Right atrium auricular region (tissue), 2 donors: Measurements from ENCODE around the gene CACNA2D1. TPM values are rescaled to one million over a fixed set of nuclear protein-coding genes. Genes with fewer than 3 reads are reported as not detected.
"Not testable (repeated sequence)": the region's sequence is repeated elsewhere in the genome, so short reads cannot be mapped to it uniquely, and the experiment has no call there.

Experiments
- DNase-seq: peaks from one replicate; pipeline ENCODE4 v3.0.0-alpha.2; 2019; ENCODE audit warnings: low spot score
- H3K27ac ChIP-seq, 2 donors: fragments of 200-600 bp; sonication (generic); 1 replicate in 1 of 2; 2 replicates in 1 of 2; pipeline ENCODE4 v1.5.1; 2016 to 2019
- H3K27me3 ChIP-seq, 2 donors: fragments of 200-600 bp; sonication (generic); one replicate each; pipeline versions ENCODE4 v1.5.1 to v1.6.0; 2017 to 2019
- H3K36me3 ChIP-seq: fragments of 200-600 bp; sonication (generic); one replicate; pipeline ENCODE4 v1.5.1; 2016
- H3K4me1 ChIP-seq, 2 donors: fragments of 200-600 bp; sonication (generic); one replicate each; pipeline versions ENCODE4 v1.5.1 to v1.6.0; 2017 to 2019
- H3K4me3 ChIP-seq, 2 donors: fragments of 200-600 bp; sonication (generic); 1 replicate in 1 of 2; 2 replicates in 1 of 2; pipeline ENCODE4 v1.5.1; 2017 to 2019; ENCODE audit warnings: mild to moderate bottlenecking in 1 of 2, moderate library complexity in 1 of 2
- H3K9me3 ChIP-seq, 2 donors: fragments of 200-600 bp; sonication (generic); one replicate each; pipeline ENCODE4 v1.5.1; 2019
- total RNA-seq, 2 donors: library from RNA; depleted of rRNA; stranded (reverse); fragments of >200 nt; gene quantifications; one replicate each; pipeline ENCODE4 v1.1.0, GENCODE V29; 2016
- TF ChIP-seq, protein P1 (sequence below), 2 donors: fragments of 200-600 bp; sonication (generic); IDR thresholded peaks; one replicate each; pipeline ENCODE4 v1.5.1; 2019; ENCODE audit warnings: antibody characterized with exemption in 2 of 2

CACNA2D1 gene
- total RNA-seq, 2 donors from 2014 or later = 31.5 to 54.5 TPM

DNA sequence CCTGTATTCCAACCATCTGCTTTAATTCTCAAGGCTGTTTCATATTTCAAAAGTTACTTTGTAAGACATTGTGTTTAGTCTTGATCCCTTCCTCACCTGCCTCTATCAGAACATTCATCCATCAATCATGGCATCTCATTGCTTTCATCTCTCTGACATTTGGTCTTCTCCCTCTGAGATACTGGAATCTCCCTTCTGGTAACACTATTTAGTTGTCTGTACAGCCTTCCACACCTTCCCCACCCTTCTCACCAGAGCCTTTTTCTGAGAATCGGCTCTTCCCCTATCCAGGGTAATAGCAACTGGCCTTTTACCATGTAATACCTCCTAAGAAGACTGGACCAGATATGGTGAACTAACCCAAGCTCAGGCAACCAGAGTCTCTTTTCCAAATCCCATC, 10.1 kb downstream of the CACNA2D1 start:
- no peak for DNase-seq
- no peaks in the 10 kb centered on the region for H3K9me3 ChIP-seq
- H3K36me3 ChIP-seq = no peaks in the 10 kb centered on the region
- TF ChIP-seq, protein P1, sequence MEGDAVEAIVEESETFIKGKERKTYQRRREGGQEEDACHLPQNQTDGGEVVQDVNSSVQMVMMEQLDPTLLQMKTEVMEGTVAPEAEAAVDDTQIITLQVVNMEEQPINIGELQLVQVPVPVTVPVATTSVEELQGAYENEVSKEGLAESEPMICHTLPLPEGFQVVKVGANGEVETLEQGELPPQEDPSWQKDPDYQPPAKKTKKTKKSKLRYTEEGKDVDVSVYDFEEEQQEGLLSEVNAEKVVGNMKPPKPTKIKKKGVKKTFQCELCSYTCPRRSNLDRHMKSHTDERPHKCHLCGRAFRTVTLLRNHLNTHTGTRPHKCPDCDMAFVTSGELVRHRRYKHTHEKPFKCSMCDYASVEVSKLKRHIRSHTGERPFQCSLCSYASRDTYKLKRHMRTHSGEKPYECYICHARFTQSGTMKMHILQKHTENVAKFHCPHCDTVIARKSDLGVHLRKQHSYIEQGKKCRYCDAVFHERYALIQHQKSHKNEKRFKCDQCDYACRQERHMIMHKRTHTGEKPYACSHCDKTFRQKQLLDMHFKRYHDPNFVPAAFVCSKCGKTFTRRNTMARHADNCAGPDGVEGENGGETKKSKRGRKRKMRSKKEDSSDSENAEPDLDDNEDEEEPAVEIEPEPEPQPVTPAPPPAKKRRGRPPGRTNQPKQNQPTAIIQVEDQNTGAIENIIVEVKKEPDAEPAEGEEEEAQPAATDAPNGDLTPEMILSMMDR (IDR thresholded peaks at IDR 0.05) = no peak
- no peaks in the 10 kb centered on the region for H3K27me3 ChIP-seq
- no peak overlapping the region for H3K4me3 ChIP-seq
- H3K27ac ChIP-seq = no peak overlapping the region
- no peaks in the 10 kb centered on the region for H3K4me1 ChIP-seq

DNA sequence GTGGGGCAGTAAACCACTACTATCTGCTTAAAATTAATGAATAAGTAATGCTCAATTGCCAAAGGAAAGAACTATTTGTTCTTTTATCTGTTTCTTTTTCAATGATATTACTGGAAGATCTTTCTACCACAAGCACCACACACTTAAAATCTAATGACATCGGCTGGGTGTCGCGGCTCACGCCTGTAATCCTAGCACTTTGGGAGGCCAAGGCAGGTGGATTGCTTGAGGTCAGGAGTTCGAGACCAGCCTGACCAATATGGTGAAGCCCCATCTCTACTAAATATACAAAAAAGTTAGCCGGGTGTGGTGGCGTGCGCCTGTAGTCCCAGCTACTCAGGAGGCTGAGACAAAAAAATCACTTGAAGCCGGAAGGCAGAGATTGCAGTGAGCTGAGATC, 10.8 kb downstream of the CACNA2D1 start:
- not testable (repeated sequence) for H3K9me3 ChIP-seq, H3K4me3 ChIP-seq, H3K27ac ChIP-seq, H3K27me3 ChIP-seq, H3K36me3 ChIP-seq, H3K4me1 ChIP-seq, DNase-seq

DNA sequence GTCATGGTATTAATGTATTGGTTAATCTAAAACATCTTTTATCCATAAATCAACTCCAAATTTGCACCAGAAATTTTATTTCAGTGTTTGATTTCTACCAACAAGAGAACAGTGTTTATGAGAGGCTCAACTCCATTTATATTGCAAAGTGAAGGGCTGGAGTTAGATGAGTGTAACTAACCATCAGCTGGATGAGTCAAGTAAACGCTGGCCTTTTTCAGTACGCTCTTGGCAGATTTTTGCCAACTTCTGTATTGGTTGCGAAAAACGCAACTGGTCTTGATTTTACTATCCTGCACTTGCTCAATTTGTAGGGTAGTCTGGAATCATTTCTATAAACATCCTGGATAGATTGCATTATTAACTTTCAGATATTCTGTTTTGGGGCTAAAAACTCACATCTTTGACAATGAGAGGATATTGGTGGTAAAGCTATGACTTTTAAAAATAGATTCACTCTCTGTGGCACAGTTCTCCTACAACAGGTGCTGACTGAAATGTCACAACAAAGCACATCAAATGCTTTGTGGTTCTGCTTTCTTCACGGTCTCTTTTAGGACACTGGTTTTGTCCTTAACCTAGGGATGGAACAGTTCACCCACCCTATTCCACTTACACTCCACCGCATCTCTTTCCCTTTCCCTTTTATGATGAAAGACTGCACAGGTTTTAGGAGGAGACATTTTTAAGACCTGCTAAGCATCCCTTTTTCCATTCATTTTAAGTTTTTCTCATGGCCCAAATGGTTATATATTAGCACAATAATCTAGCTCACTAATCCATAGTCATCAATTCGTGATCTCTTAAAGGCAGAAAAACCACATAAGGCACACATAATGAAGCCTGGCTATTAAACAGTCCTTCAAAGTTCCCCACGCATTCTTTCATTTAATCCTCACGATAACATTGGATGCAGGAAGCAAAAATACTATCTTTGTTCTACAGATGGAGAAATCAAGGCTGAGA, 12.8 kb downstream of the CACNA2D1 start:
- TF ChIP-seq, protein P1 (IDR thresholded peaks at IDR 0.05) = no peak
- Histone ChIP-seq H3K27ac (no peak overlapping the region), H3K36me3 (no peaks in the 10 kb centered on the region), H3K4me3 (no peak overlapping the region), H3K27me3 (no peaks in the 10 kb centered on the region), H3K4me1 (no peaks in the 10 kb centered on the region), H3K9me3 (no peaks in the 10 kb centered on the region)
- DNase-seq = no peak

DNA sequence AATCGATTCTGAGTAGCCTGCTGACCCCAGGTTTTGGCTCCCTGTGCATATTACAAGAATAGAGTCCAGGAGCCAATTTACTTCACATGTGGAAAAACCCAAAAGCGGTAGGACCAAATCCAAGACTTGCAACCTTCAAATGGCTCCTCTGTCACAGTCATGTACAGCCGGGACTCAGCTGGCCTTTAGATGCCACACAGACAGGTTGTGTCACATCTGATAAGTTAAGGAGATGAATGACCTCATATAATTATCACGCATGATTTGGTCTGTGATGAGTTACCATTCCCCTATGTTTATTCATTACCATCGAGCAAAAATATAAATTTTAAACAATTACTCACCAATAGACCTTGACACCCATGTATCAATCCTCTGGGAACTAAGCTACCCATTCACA, 14.2 kb downstream of the CACNA2D1 start:
- H3K4me3 ChIP-seq = no peak overlapping the region
- DNase-seq = no peak
- no peaks in the 10 kb centered on the region for H3K4me1 ChIP-seq
- no peaks in the 10 kb centered on the region for H3K9me3 ChIP-seq
- H3K27me3 ChIP-seq = no peaks in the 10 kb centered on the region
- TF ChIP-seq, protein P1 (IDR thresholded peaks at IDR 0.05) = no peak
- H3K36me3 ChIP-seq = no peaks in the 10 kb centered on the region
- H3K27ac ChIP-seq = no peak overlapping the region

DNA sequence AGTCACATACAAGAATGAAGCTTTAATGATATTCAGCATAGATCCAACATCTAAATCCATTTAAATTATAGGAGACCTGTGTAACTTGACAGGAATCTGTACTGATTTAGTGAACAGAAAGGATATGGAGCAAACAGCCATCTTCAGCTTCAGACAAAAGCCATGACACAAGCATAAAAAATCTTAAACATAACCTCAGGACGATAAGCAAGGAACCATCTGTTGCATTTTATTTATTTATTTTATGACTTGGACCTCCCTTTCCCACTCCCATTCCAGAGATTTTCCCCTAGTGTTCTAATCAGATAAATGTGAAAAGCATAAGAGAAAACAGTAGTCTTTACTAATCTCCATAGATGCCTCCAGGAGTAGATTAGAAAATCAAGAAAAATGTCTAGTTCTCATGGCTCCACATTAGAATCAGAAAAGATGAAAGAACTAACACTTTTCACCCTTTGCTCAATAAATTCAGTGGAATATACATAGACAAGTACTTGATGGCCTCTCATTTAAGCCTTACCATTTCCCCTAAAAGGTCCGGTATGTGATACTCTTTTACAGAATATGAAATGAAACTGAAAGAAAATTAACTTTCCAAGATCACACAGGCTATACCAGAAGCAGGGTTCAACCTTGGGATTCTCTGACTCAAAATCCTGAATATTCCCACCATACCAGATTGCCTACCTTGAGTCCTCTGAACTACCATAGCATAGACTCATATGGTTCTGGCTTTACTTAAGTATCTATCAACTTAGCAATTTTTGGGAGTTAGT, 15.2 kb downstream of the CACNA2D1 start:
- Histone ChIP-seq H3K4me1 (no peaks in the 10 kb centered on the region), H3K4me3 (no peak overlapping the region), H3K9me3 (no peaks in the 10 kb centered on the region), H3K27ac (no peak overlapping the region), H3K27me3 (no peaks in the 10 kb centered on the region), H3K36me3 (no peaks in the 10 kb centered on the region)
- DNase-seq = no peak
- TF ChIP-seq, protein P1 (IDR thresholded peaks at IDR 0.05) = no peak

DNA sequence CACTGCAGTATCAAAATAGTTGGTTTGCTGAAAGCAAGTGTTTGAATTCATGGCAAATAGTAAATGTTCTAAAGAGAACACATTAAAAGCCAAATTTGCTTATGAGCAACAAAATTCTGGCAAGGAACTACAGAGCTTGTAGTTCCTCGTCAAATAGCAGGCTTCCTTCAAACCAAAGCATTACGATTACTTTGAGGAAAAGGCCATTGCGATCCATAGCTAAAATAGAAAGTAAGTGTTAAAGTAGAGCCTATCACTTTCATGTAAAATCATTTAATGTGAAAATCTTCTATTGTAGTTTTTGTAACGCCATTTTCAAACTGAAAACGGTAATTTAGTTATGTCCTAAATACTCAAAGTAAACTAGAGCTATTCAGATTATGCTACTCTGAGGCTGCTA, 20.1 kb downstream of the CACNA2D1 start:
- H3K27me3 ChIP-seq = no peaks in the 10 kb centered on the region
- H3K4me3 ChIP-seq = no peak overlapping the region
- no peak overlapping the region for H3K27ac ChIP-seq

More for the DNA sequence above, 20.1 kb downstream of the CACNA2D1 start:
- no peaks in the 10 kb centered on the region for H3K9me3 ChIP-seq
- no peaks in the 10 kb centered on the region for H3K36me3 ChIP-seq
- no peak for DNase-seq
- H3K4me1 ChIP-seq = peaks cover 0 to 5% of the 10 kb centered on the region in 2 donors
- TF ChIP-seq, protein P1 (IDR thresholded peaks at IDR 0.05) = no peak
